ENCODE data around the gene OR51B2. TPM values are rescaled to one million over a fixed set of nuclear protein-coding genes. Genes with fewer than 3 reads are reported as not detected.

The OR51B2 gene
- total RNA-seq, 1 donor from 2014 or later = not detected

- DNase-seq (ENCODE audit: low read depth) = no peak
- TF ChIP-seq, protein P1, sequence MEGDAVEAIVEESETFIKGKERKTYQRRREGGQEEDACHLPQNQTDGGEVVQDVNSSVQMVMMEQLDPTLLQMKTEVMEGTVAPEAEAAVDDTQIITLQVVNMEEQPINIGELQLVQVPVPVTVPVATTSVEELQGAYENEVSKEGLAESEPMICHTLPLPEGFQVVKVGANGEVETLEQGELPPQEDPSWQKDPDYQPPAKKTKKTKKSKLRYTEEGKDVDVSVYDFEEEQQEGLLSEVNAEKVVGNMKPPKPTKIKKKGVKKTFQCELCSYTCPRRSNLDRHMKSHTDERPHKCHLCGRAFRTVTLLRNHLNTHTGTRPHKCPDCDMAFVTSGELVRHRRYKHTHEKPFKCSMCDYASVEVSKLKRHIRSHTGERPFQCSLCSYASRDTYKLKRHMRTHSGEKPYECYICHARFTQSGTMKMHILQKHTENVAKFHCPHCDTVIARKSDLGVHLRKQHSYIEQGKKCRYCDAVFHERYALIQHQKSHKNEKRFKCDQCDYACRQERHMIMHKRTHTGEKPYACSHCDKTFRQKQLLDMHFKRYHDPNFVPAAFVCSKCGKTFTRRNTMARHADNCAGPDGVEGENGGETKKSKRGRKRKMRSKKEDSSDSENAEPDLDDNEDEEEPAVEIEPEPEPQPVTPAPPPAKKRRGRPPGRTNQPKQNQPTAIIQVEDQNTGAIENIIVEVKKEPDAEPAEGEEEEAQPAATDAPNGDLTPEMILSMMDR (IDR thresholded peaks at IDR 0.05; ENCODE audit: insufficient read depth, low read length, poor library complexity, severe bottlenecking) = no peak
- Histone ChIP-seq H3K4me3 (ENCODE audit: low read depth, low read length) (no peak overlapping the region), H3K36me3 (ENCODE audit: control insufficient read depth, insufficient read depth, low read length) (no peaks in the 10 kb centered on the region), H3K27me3 (ENCODE audit: control insufficient read depth, insufficient read depth, low read length) (no peaks in the 10 kb centered on the region)
Measured at GRCh38 chr11:5293028-5293427, 31.1 kb downstream of the OR51B2 start.

- Histone ChIP-seq H3K4me3 (ENCODE audit: low read depth, low read length) (no peak overlapping the region), H3K27me3 (ENCODE audit: control insufficient read depth, insufficient read depth, low read length) (no peaks in the 10 kb centered on the region), H3K36me3 (ENCODE audit: control insufficient read depth, insufficient read depth, low read length) (no peaks in the 10 kb centered on the region)
- TF ChIP-seq, protein P1 (IDR thresholded peaks at IDR 0.05; ENCODE audit: insufficient read depth, low read length, poor library complexity, severe bottlenecking) = peak; percentile 68
- no peak for DNase-seq (ENCODE audit: low read depth)
Measured at GRCh38 chr11:5291207-5291838, 32.8 kb downstream of the OR51B2 start.

GRCh38 chr11:5290106-5290505 lies 34.0 kb downstream of the OR51B2 start:
- no peak for DNase-seq (ENCODE audit: low read depth)
- no peaks in the 10 kb centered on the region for H3K27me3 ChIP-seq (ENCODE audit: control insufficient read depth, insufficient read depth, low read length)
- TF ChIP-seq, protein P1 (IDR thresholded peaks at IDR 0.05; ENCODE audit: insufficient read depth, low read length, poor library complexity, severe bottlenecking) = no peak
- H3K4me3 ChIP-seq (ENCODE audit: low read depth, low read length) = no peak overlapping the region
- H3K36me3 ChIP-seq (ENCODE audit: control insufficient read depth, insufficient read depth, low read length) = no peaks in the 10 kb centered on the region

GRCh38 chr11:5289696-5290095 lies 34.4 kb downstream of the OR51B2 start:
- Histone ChIP-seq H3K36me3 (ENCODE audit: control insufficient read depth, insufficient read depth, low read length) (no peaks in the 10 kb centered on the region), H3K4me3 (ENCODE audit: low read depth, low read length) (no peak overlapping the region), H3K27me3 (ENCODE audit: control insufficient read depth, insufficient read depth, low read length) (no peaks in the 10 kb centered on the region)
- no peak for DNase-seq (ENCODE audit: low read depth)
- TF ChIP-seq, protein P1 (IDR thresholded peaks at IDR 0.05; ENCODE audit: insufficient read depth, low read length, poor library complexity, severe bottlenecking) = no peak

DNA sequence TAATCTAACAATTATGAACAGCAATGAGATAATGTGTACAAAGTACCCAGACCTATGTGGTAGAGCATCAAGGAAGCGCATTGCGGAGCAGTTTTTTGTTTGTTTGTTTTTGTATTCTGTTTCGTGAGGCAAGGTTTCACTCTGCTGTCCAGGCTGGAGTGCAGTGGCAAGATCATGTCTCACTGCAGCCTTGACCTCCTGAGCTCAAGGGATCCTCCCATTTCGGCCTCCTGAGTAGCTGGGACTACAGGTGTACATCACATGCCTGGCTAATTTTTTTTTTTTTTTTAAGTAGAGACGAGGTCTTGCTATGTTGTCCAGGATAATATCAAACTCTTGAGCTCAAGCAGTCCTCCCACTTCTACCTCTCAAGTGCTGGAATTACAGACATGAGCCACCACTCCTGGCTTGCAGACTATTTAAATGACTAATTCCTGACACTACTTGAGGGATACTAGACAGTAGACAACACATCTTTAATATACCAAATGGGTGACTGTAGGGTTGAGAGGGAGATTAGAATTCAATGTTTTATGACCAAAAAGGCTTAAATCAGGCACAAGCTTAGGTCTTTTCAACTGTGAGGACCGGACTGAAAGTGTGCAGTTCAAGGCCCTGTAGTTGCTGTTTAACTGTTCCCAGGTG lies 35.1 kb downstream of the OR51B2 start:
- no peak for DNase-seq (ENCODE audit: low read depth)
- Histone ChIP-seq H3K27me3 (ENCODE audit: control insufficient read depth, insufficient read depth, low read length) (no peaks in the 10 kb centered on the region), H3K4me3 (ENCODE audit: low read depth, low read length) (no peak overlapping the region), H3K36me3 (ENCODE audit: control insufficient read depth, insufficient read depth, low read length) (no peaks in the 10 kb centered on the region)
- TF ChIP-seq, protein P1 (IDR thresholded peaks at IDR 0.05; ENCODE audit: insufficient read depth, low read length, poor library complexity, severe bottlenecking) = no peak

Data from kidney epithelial cell (primary cell).